ENCODE data around the gene NEGR1.

The NEGR1 gene

DNA sequence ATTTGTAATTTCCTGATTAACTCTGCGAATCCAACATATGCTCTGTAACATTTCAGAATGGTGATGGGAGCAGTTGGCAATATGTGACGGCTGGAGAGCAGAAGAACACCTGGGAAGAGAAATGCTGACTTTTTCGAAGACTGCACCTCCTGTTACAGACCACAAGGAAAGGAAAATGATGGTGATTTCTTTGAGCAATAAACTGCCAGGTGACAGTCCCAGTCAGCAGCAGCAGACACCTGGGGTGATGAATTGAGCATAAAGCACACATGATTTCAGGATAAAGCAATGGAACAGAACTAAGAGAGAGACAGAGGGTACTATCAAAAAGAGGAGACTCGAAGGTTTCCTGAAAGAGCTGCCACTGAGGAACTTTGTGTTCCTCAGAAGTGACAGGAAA lies 528.6 kb downstream of the NEGR1 start:
- TF ChIP-seq POLR2A (IDR thresholded peaks at IDR 0.05; ENCODE audit: extremely low read depth, insufficient read length) = no peak
- no peak for TF ChIP-seq MYC (IDR thresholded peaks at IDR 0.05; ENCODE audit: low read depth, low read length)
- TF ChIP-seq, protein P1, sequence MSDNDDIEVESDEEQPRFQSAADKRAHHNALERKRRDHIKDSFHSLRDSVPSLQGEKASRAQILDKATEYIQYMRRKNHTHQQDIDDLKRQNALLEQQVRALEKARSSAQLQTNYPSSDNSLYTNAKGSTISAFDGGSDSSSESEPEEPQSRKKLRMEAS (IDR thresholded peaks at IDR 0.05; ENCODE audit: low read depth, low read length) = no peak
- TF ChIP-seq, protein P2, sequence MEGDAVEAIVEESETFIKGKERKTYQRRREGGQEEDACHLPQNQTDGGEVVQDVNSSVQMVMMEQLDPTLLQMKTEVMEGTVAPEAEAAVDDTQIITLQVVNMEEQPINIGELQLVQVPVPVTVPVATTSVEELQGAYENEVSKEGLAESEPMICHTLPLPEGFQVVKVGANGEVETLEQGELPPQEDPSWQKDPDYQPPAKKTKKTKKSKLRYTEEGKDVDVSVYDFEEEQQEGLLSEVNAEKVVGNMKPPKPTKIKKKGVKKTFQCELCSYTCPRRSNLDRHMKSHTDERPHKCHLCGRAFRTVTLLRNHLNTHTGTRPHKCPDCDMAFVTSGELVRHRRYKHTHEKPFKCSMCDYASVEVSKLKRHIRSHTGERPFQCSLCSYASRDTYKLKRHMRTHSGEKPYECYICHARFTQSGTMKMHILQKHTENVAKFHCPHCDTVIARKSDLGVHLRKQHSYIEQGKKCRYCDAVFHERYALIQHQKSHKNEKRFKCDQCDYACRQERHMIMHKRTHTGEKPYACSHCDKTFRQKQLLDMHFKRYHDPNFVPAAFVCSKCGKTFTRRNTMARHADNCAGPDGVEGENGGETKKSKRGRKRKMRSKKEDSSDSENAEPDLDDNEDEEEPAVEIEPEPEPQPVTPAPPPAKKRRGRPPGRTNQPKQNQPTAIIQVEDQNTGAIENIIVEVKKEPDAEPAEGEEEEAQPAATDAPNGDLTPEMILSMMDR (IDR thresholded peaks at IDR 0.05; ENCODE audit: low read depth, low read length) = no peak
- no peak for DNase-seq (ENCODE audit: low read depth)
- no peak overlapping the region for H3K4me3 ChIP-seq (ENCODE audit: low read depth, low read length)

DNA sequence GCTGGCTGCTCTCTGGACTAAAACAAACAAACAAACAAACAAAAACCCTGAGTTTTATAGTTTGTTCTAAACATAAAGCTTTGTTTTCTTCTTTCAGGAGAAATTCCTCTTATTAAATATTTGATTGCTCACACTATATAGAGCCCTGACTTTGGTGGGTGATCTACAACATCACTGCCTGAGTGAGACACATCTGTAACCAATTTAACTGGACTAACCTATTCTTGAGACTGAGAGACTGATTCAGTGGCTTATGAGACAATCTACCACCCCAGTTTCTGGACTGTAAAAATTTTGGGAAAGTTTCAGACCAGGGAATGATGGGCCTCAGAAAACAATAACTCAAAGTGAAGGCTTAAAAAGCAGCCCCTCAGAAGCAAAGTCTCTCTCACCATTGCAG lies 537.0 kb downstream of the NEGR1 start:
- TF ChIP-seq, protein P2 (IDR thresholded peaks at IDR 0.05; ENCODE audit: low read depth, low read length) = no peak
- TF ChIP-seq MYC (IDR thresholded peaks at IDR 0.05; ENCODE audit: low read depth, low read length) (no peak), POLR2A (IDR thresholded peaks at IDR 0.05; ENCODE audit: extremely low read depth, insufficient read length) (no peak)
- TF ChIP-seq, protein P1 (IDR thresholded peaks at IDR 0.05; ENCODE audit: low read depth, low read length) = no peak
- H3K4me3 ChIP-seq (ENCODE audit: low read depth, low read length) = no peak overlapping the region
- no peak for DNase-seq (ENCODE audit: low read depth)

DNA sequence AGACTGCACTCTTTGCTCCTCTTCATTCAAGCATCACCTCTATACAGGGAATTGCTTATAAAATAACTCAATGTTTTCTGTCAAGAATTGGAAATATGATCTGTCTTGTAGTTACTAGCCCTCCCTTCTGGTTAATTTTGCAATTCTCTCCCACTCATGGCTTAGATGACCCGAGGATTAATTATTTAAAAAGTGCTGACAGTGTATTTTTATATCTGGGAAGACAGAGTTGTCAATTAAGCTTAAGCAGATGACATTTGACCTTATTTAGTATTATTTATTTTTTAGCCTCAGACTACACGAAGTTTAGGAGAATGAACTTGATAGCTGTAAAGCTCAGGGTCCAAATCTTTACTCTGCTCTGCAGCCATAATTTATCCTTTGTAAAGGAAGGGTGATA lies 538.5 kb downstream of the NEGR1 start:
- H3K4me3 ChIP-seq (ENCODE audit: low read depth, low read length) = no peak overlapping the region
- no peak for DNase-seq (ENCODE audit: low read depth)
- TF ChIP-seq, protein P1 (IDR thresholded peaks at IDR 0.05; ENCODE audit: low read depth, low read length) = no peak
- TF ChIP-seq POLR2A (IDR thresholded peaks at IDR 0.05; ENCODE audit: extremely low read depth, insufficient read length) = no peak
- TF ChIP-seq, protein P2 (IDR thresholded peaks at IDR 0.05; ENCODE audit: low read depth, low read length) = no peak
- TF ChIP-seq MYC (IDR thresholded peaks at IDR 0.05; ENCODE audit: low read depth, low read length) = no peak

DNA sequence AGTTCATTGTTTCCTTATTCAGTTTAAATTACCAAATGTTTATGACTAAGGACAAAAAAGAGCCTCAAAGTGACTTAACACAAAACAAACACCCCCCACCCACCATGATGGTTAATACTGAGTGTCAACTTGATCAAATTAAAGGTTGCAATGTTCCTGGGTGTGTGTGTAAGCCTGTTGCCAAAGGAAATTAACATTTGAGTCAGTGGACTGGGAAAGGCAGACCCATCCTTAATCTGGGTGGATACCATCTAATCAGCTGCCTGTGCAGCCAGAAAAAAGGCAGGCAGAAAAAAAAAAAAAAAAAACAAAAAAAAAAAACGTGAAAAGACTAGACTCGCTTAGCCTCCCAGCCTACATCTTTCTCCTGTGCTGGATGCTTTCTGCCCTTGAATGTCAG lies 543.4 kb downstream of the NEGR1 start:
- no peak for DNase-seq (ENCODE audit: low read depth)
- no peak for TF ChIP-seq MYC (IDR thresholded peaks at IDR 0.05; ENCODE audit: low read depth, low read length)
- no peak for TF ChIP-seq POLR2A (IDR thresholded peaks at IDR 0.05; ENCODE audit: extremely low read depth, insufficient read length)
- TF ChIP-seq, protein P2 (IDR thresholded peaks at IDR 0.05; ENCODE audit: low read depth, low read length) = no peak
- TF ChIP-seq, protein P1 (IDR thresholded peaks at IDR 0.05; ENCODE audit: low read depth, low read length) = no peak

DNA sequence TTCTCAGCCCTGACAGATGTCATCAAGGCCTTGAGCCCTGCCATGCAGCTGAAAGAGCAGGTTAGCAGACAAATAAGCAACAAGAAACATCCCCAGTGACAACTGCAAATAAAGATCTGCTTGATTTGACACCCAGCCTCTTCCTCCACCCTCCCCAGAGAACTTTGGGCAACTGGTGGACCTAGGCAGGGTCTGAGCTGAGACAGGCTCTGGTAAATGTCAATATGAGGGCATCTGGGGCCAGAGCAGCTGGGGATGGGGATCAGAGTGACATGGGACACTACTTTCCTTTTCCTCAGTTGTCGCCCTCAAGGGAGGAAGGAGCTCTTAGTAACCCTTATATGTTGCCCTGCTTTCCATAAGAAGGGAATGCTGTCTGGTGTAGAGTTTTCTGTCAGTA lies 544.1 kb downstream of the NEGR1 start:
- no peak for TF ChIP-seq MYC (IDR thresholded peaks at IDR 0.05; ENCODE audit: low read depth, low read length)
- no peak for TF ChIP-seq POLR2A (IDR thresholded peaks at IDR 0.05; ENCODE audit: extremely low read depth, insufficient read length)
- TF ChIP-seq, protein P1 (IDR thresholded peaks at IDR 0.05; ENCODE audit: low read depth, low read length) = no peak
- TF ChIP-seq, protein P2 (IDR thresholded peaks at IDR 0.05; ENCODE audit: low read depth, low read length) = no peak
- H3K4me3 ChIP-seq (ENCODE audit: low read depth, low read length) = no peak overlapping the region
- DNase-seq (ENCODE audit: low read depth) = no peak

More for the DNA sequence above, 543.4 kb downstream of the NEGR1 start:
- H3K4me3 ChIP-seq (ENCODE audit: low read depth, low read length) = no peak overlapping the region

DNA sequence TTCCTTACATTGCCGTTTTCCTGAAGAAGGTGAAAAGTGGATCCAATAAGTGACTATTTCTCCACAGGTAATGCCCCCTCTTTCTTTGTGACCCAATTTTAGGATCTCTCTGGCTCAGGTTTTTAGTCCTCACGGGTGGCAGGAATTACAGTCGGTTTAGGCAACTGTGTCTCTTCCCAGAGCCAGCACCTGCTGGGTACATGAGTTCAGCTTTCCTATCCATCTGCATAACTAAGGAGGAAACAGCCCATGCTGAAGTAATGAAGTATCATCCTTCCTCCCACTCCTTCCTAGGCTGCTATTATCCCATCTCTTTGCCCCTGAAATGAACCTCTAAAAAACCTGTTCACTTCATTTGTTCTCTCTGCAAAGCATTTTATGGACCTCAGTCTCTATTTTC lies 544.6 kb downstream of the NEGR1 start:
- DNase-seq (ENCODE audit: low read depth) = no peak
- TF ChIP-seq, protein P1 (IDR thresholded peaks at IDR 0.05; ENCODE audit: low read depth, low read length) = no peak
- TF ChIP-seq POLR2A (IDR thresholded peaks at IDR 0.05; ENCODE audit: extremely low read depth, insufficient read length) (no peak), MYC (IDR thresholded peaks at IDR 0.05; ENCODE audit: low read depth, low read length) (no peak)
- TF ChIP-seq, protein P2 (IDR thresholded peaks at IDR 0.05; ENCODE audit: low read depth, low read length) = no peak
- no peak overlapping the region for H3K4me3 ChIP-seq (ENCODE audit: low read depth, low read length)

All from NB4 (cell line).